Epithelial cell of prostate (primary cell): Measurements from ENCODE around the gene SLC22A3.
"Not testable (repeated sequence)": the region's sequence is repeated elsewhere in the genome, so short reads cannot be mapped to it uniquely, and the experiment has no call there.

Source experiments
- DNase-seq: peaks from one replicate; pipeline ENCODE4 v3.0.0-alpha.2; 2011; ENCODE audit warnings: low read depth, low spot score
- H3K27ac ChIP-seq: fragments of 450-650 bp; 2 replicates; pipeline ENCODE4 v1.5.1; 2017; ENCODE audit warnings: mild to moderate bottlenecking

SLC22A3 gene

GRCh38 chr6:160469153-160469552 is 121.0 kb downstream of the SLC22A3 start:
- DNase-seq = no peak
- no peak overlapping the region for H3K27ac ChIP-seq

- DNase-seq, H3K27ac ChIP-seq: not testable (repeated sequence)
Observed at GRCh38 chr6:160476056-160476455, 127.9 kb downstream of the SLC22A3 start.

GRCh38 chr6:160477072-160477471 is 128.9 kb downstream of the SLC22A3 start:
- not testable (repeated sequence) for H3K27ac ChIP-seq, DNase-seq

GRCh38 chr6:160477901-160478300 is 129.7 kb downstream of the SLC22A3 start:
- no peak for DNase-seq
- H3K27ac ChIP-seq = no peak overlapping the region

- DNase-seq = no peak
Observed at GRCh38 chr6:160487116-160487515, 138.9 kb downstream of the SLC22A3 start.

GRCh38 chr6:160489091-160489490 is 140.9 kb downstream of the SLC22A3 start:
- H3K27ac ChIP-seq = no peak overlapping the region
- DNase-seq = no peak

More at GRCh38 chr6:160487116-160487515, 138.9 kb downstream of the SLC22A3 start:
- H3K27ac ChIP-seq = no peak overlapping the region

- no peak overlapping the region for H3K27ac ChIP-seq
- no peak for DNase-seq
Observed at GRCh38 chr6:160494576-160494975, 146.4 kb downstream of the SLC22A3 start.

GRCh38 chr6:160500639-160501038 is 152.5 kb downstream of the SLC22A3 start:
- H3K27ac ChIP-seq = no peak overlapping the region
- DNase-seq = no peak
